Natural killer cell (primary cell): Measurements from ENCODE around the gene NR5A2. TPM values are rescaled to one million over a fixed set of nuclear protein-coding genes. Genes with fewer than 3 reads are reported as not detected.

Experiments
- ATAC-seq, 3 donors: fragments of 150-1000 bp in 2 of 3; fragments of 200-7000 bp in 1 of 3; cut with Tn5 transposase; 1 replicate in 1 of 3; 2 replicates in 2 of 3; pipeline ENCODE4 v1.10.0; 2021; ENCODE audit warnings: mild to moderate bottlenecking in 2 of 3, moderate library complexity in 2 of 3
- DNase-seq, 2 donors: peaks; one replicate each; pipeline versions ENCODE4 v3.0.0 to v3.0.0-alpha.2; 2013 to 2021; ENCODE audit warnings: mixed read lengths in 1 of 2
- H3K27ac ChIP-seq: one replicate; pipeline ENCODE4 v1.5.1; 2013; ENCODE audit warnings: mild to moderate bottlenecking, low read length
- H3K27me3 ChIP-seq: one replicate; pipeline ENCODE4 v1.6.1; 2013; ENCODE audit warnings: low read length; ENCODE audit not compliant: control insufficient read depth, insufficient read depth
- H3K36me3 ChIP-seq: one replicate; pipeline ENCODE4 v1.6.1; 2013; ENCODE audit warnings: low read length; ENCODE audit not compliant: control insufficient read depth, insufficient read depth
- H3K4me1 ChIP-seq: one replicate; pipeline ENCODE4 v1.6.1; 2013; ENCODE audit warnings: low read length; ENCODE audit not compliant: control insufficient read depth, insufficient read depth
- H3K4me3 ChIP-seq: one replicate; pipeline ENCODE4 v1.5.1; 2013; ENCODE audit warnings: low read length
- H3K9me3 ChIP-seq: one replicate; pipeline ENCODE4 v1.6.1; 2013; ENCODE audit warnings: low read length; ENCODE audit not compliant: control insufficient read depth, insufficient read depth
- H3K27ac Mint-ChIP-seq, 2 donors: one replicate each; pipeline ENCODE4 v1.8.0; 2022; ENCODE audit warnings: mild to moderate bottlenecking in 2 of 2, mixed read lengths in 2 of 2, moderate library complexity in 1 of 2
- H3K27me3 Mint-ChIP-seq, 2 donors: one replicate each; pipeline ENCODE4 v1.8.0; 2022; ENCODE audit warnings: low read depth in 2 of 2, mixed read lengths in 2 of 2
- H3K36me3 Mint-ChIP-seq: one replicate; pipeline ENCODE4 v1.8.0; 2022; ENCODE audit warnings: mixed read lengths
- H3K4me1 Mint-ChIP-seq, 2 donors: one replicate each; pipeline ENCODE4 v1.8.0; 2022; ENCODE audit warnings: mixed read lengths in 2 of 2
- H3K4me3 Mint-ChIP-seq: one replicate; pipeline ENCODE4 v1.8.0; 2022; ENCODE audit warnings: mild to moderate bottlenecking, moderate library complexity, mixed read lengths
- H3K9me3 Mint-ChIP-seq, 2 donors: one replicate each; pipeline ENCODE4 v1.8.0; 2022; ENCODE audit warnings: mixed read lengths in 2 of 2
- CTCF ChIP-seq: fragments of 200-600 bp; IDR thresholded peaks from one replicate; pipeline ENCODE4 v1.8.0; 2022; ENCODE audit warnings: antibody characterized with exemption
- WGBS: methylation state at CpG from one replicate; pipeline ENCODE4 v1.1.7; 2013; ENCODE audit warnings: missing lambda C conversion rate; ENCODE audit not compliant: insufficient coverage; 5-methylcytosine and 5-hydroxymethylcytosine counted together
- intact Hi-C: fragments of 100-400 bp; cut with micrococcal nuclease; formaldehyde crosslinking; loops from one replicate; pipeline ENCODE4 v1.14.2; 2022
- total RNA-seq, 4 donors: library from RNA; stranded (reverse); fragments of 120-200 nt in 1 of 4; gene quantifications; one replicate each; pipeline versions ENCODE4 v1.2.3 to v1.2.4, GENCODE V29; 2013 to 2022

Gene NR5A2
- total RNA-seq, 3 donors from 2014 or later (not counting 1 experiment from before 2014, with no cell fraction given) = not detected

GRCh38 chr1:200112290-200112689 is 84.8 kb downstream of the NR5A2 start:
- no peaks in the 10 kb centered on the region for H3K9me3 ChIP-seq
- intact Hi-C loops = no loop called here
- no peak for DNase-seq
- H3K27me3 ChIP-seq = no peaks in the 10 kb centered on the region
- no peak overlapping the region for H3K27ac ChIP-seq
- no peaks in the 10 kb centered on the region for H3K4me1 ChIP-seq
- ATAC-seq = no peak
- H3K36me3 ChIP-seq = no peaks in the 10 kb centered on the region
- Mint-ChIP-seq H3K4me3 (no peak overlapping the region), H3K9me3 (no peaks in the 10 kb centered on the region), H3K27me3 (peaks cover 2 to 37% of the 10 kb centered on the region in 2 donors), H3K4me1 (no peaks in the 10 kb centered on the region), H3K36me3 (no peaks in the 10 kb centered on the region), H3K27ac (no peak overlapping the region)
- no peak for TF ChIP-seq CTCF
- WGBS = 98% methylated on average over 3 of the region's 3 CpGs
- H3K4me3 ChIP-seq = no peak overlapping the region

GRCh38 chr1:200115532-200115931 is 88.0 kb downstream of the NR5A2 start:
- WGBS = 92% methylated on average over 1 of the region's 1 CpG
- TF ChIP-seq CTCF = no peak

GRCh38 chr1:200116324-200116723 is 88.8 kb downstream of the NR5A2 start:
- Histone ChIP-seq H3K9me3 (no peaks in the 10 kb centered on the region), H3K36me3 (no peaks in the 10 kb centered on the region), H3K27me3 (no peaks in the 10 kb centered on the region), H3K4me3 (no peak overlapping the region), H3K4me1 (no peaks in the 10 kb centered on the region), H3K27ac (no peak overlapping the region)
- H3K27ac Mint-ChIP-seq = no peak overlapping the region
- no peaks in the 10 kb centered on the region for H3K36me3 Mint-ChIP-seq
- H3K27me3 Mint-ChIP-seq = peaks cover 2 to 22% of the 10 kb centered on the region in 2 donors
- peaks cover 0 to 6% of the 10 kb centered on the region in 2 donors for H3K4me1 Mint-ChIP-seq
- intact Hi-C loops = no loop called here
- ATAC-seq (no peak), DNase-seq (no peak)
- no CpG with 5 or more reads among the region's 1 CpG for WGBS
- H3K9me3 Mint-ChIP-seq = no peaks in the 10 kb centered on the region
- H3K4me3 Mint-ChIP-seq = no peak overlapping the region
- TF ChIP-seq CTCF = no peak

More at GRCh38 chr1:200115532-200115931, 88.0 kb downstream of the NR5A2 start:
- H3K4me3 ChIP-seq = no peak overlapping the region
- H3K27ac Mint-ChIP-seq = no peak overlapping the region
- intact Hi-C loops = no loop called here
- peaks cover 2 to 30% of the 10 kb centered on the region in 2 donors for H3K27me3 Mint-ChIP-seq
- no peaks in the 10 kb centered on the region for H3K4me1 ChIP-seq
- H3K36me3 ChIP-seq = no peaks in the 10 kb centered on the region
- H3K9me3 ChIP-seq = no peaks in the 10 kb centered on the region
- no peak overlapping the region for H3K27ac ChIP-seq
- no peaks in the 10 kb centered on the region for H3K36me3 Mint-ChIP-seq
- H3K9me3 Mint-ChIP-seq = no peaks in the 10 kb centered on the region
- no peak for DNase-seq
- H3K27me3 ChIP-seq = no peaks in the 10 kb centered on the region
- peaks cover 0 to 6% of the 10 kb centered on the region in 2 donors for H3K4me1 Mint-ChIP-seq
- H3K4me3 Mint-ChIP-seq = no peak overlapping the region
- no peak for ATAC-seq

- TF ChIP-seq CTCF = no peak
- H3K9me3 ChIP-seq = no peaks in the 10 kb centered on the region
- no peaks in the 10 kb centered on the region for H3K4me1 ChIP-seq
- intact Hi-C loops = no loop called here
- no peaks in the 10 kb centered on the region for H3K36me3 ChIP-seq
- H3K9me3 Mint-ChIP-seq = no peaks in the 10 kb centered on the region
- no peak overlapping the region for H3K4me3 Mint-ChIP-seq
- no peaks in the 10 kb centered on the region for H3K36me3 Mint-ChIP-seq
- ATAC-seq (peak in 1 of 3 donors; percentile 69), DNase-seq (no peak)
- H3K27me3 ChIP-seq = no peaks in the 10 kb centered on the region
- H3K27ac ChIP-seq = no peak overlapping the region
- 60% methylated on average over 3 of the region's 3 CpGs for WGBS
- no peak overlapping the region for H3K4me3 ChIP-seq
- peaks cover 0 to 6% of the 10 kb centered on the region in 2 donors for H3K4me1 Mint-ChIP-seq
- no peak overlapping the region for H3K27ac Mint-ChIP-seq
- peaks cover 3 to 6% of the 10 kb centered on the region in 2 donors for H3K27me3 Mint-ChIP-seq
These were observed 91.4 kb downstream of the NR5A2 start for GRCh38 chr1:200118779-200119505.
